ENCODE data around the gene AASDH. TPM values are rescaled to one million over a fixed set of nuclear protein-coding genes. Genes with fewer than 3 reads are reported as not detected.

The AASDH gene
- total RNA-seq, 1 experiment from 2014 or later, result 11.5 TPM

DNA sequence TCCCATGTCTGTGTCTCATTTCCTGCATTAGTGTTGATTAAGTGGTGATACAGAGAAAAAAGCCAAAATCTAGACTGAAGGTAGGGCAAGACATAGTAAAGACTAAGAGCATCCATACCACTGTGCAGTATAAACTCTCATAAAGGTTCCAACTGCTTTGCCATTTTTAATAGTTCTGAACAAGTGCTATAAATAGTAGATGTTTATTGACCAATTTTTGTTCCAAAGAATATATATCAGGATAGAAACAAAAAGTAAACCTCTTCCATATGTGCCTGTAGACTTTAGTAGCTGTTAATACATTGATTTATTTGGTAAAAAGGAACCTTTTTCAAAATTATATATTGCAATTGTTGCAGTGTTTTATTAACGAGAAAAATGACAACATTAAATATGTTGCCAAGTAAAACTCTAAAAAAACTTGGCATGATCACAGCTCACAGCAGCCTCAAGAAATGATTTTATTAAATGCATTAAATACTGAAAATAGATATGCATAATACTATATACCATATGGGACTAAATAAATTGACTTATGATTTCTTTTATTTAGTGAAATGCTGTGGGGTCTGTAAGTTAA lies 22.3 kb upstream of the AASDH start:
- no peaks in the 10 kb centered on the region for H3K27me3 ChIP-seq (ENCODE audit: insufficient read depth, low read depth)
- peak overlapping the region; percentile 69 for H3K27ac ChIP-seq
- H3K9me3 ChIP-seq (ENCODE audit: insufficient read depth, low read depth), result no peaks in the 10 kb centered on the region
- peaks cover 16% of the 10 kb centered on the region for H3F3A ChIP-seq (ENCODE audit: insufficient read depth, low read depth)
- H3K79me2 ChIP-seq (ENCODE audit: low read depth), result peaks cover 52% of the 10 kb centered on the region
- intact Hi-C loops (cut with micrococcal nuclease; ENCODE audit: unreplicated experiment), result loop anchor here (2.0 kb wide), 1 partner anchor 25 kb away; the partner anchor contains the start of gene PPAT
- no peak for DNase-seq
- peak overlapping the region; percentile 80 for H3K4me2 ChIP-seq
- no peaks in the 10 kb centered on the region for H3K9me2 ChIP-seq (ENCODE audit: insufficient read depth)
- no peaks in the 10 kb centered on the region for H3K36me3 ChIP-seq (ENCODE audit: low read depth)
- POLR2A ChIA-PET (ENCODE audit: unreplicated experiment), result interaction anchor here (0.5 to 1.1 kb wide), 4 partner anchors 22 to 1239 kb away, joined by 3 to 5 read pairs (median 3); partner anchors contain the start of gene AASDH
- CTCF ChIA-PET, result no interaction called here
- H4K20me1 ChIP-seq (ENCODE audit: insufficient read depth), result peaks cover 5% of the 10 kb centered on the region; the same call in 1 of the 2 replicates
- peaks cover 29% of the 10 kb centered on the region for H3K4me1 ChIP-seq (replicated peaks; ENCODE audit: insufficient read depth)
- no peak for TF ChIP-seq CTCF (conservative IDR thresholded peaks at IDR 0.05)
- no peak for TF ChIP-seq EZH2 (IDR thresholded peaks at IDR 0.05; ENCODE audit: low read depth)
- peak overlapping the region; percentile 13; the same call in 1 of the 2 replicates for H3K4me3 ChIP-seq
- BruUV-seq (replicated peaks), result no TSS peak
- no peak overlapping the region for H2AFZ ChIP-seq

GRCh38 chr4:56408978-56409377 lies 21.7 kb upstream of the AASDH start:
- Histone ChIP-seq H3K79me2 (ENCODE audit: low read depth) (peaks cover 47% of the 10 kb centered on the region), H3K27me3 (ENCODE audit: insufficient read depth, low read depth) (no peaks in the 10 kb centered on the region)

DNA sequence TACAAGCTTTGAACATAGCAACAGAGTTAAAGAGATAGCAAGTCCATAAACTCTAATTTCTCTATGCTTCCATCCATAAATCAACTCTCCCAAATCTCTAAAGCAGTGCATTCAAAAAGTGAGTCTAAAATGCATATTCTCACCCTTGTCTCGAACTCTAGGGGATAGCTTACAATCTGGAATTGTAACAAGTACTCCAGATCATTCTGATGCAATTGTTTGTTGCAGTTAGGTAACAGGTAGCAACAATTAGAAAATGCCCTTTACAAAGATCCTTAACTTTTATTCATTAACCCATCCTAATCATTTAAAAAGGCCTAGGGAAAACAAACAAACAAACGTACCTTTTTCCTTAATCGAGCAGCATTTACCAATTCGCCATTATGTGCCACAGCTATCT lies 18.9 kb upstream of the AASDH start:
- Histone ChIP-seq H3K27me3 (ENCODE audit: insufficient read depth, low read depth) (no peaks in the 10 kb centered on the region), H3K9me2 (ENCODE audit: insufficient read depth) (no peaks in the 10 kb centered on the region), H3K4me1 (replicated peaks; ENCODE audit: insufficient read depth) (peaks cover 22% of the 10 kb centered on the region), H3K4me3 (no peak overlapping the region), H3F3A (ENCODE audit: insufficient read depth, low read depth) (peaks cover 16% of the 10 kb centered on the region), H3K27ac (no peak overlapping the region), H4K20me1 (ENCODE audit: insufficient read depth) (peaks cover 5% of the 10 kb centered on the region; the same call in 1 of the 2 replicates), H3K4me2 (no peak overlapping the region), H3K9me3 (ENCODE audit: insufficient read depth, low read depth) (no peaks in the 10 kb centered on the region), H3K79me2 (ENCODE audit: low read depth) (peaks cover 29% of the 10 kb centered on the region), H3K36me3 (ENCODE audit: low read depth) (peaks cover 2% of the 10 kb centered on the region; the same call in 1 of the 2 replicates), H2AFZ (no peak overlapping the region)
- TF ChIP-seq CTCF (conservative IDR thresholded peaks at IDR 0.05), result no peak
- no peak for TF ChIP-seq EZH2 (IDR thresholded peaks at IDR 0.05; ENCODE audit: low read depth)
- no TSS peak for BruUV-seq (replicated peaks)
- CTCF ChIA-PET, result no interaction called here
- POLR2A ChIA-PET (ENCODE audit: unreplicated experiment), result interaction anchor here (0.7 kb wide), 1 partner anchor 15 kb away, joined by 3 read pairs; no protein-coding TSS in a partner anchor
- DNase-seq, result no peak
- intact Hi-C loops (cut with micrococcal nuclease; ENCODE audit: unreplicated experiment), result no loop called here

More at GRCh38 chr4:56408978-56409377, 21.7 kb upstream of the AASDH start:
- POLR2A ChIA-PET (ENCODE audit: unreplicated experiment), result interaction anchor here (0.7 kb wide), 1 partner anchor 16 kb away, joined by 21 read pairs; no protein-coding TSS in a partner anchor
- H2AFZ ChIP-seq, result no peak overlapping the region
- DNase-seq, result no peak
- CTCF ChIA-PET, result no interaction called here
- peaks cover 29% of the 10 kb centered on the region for H3K4me1 ChIP-seq (replicated peaks; ENCODE audit: insufficient read depth)
- TF ChIP-seq EZH2 (IDR thresholded peaks at IDR 0.05; ENCODE audit: low read depth) (no peak), CTCF (conservative IDR thresholded peaks at IDR 0.05) (no peak)
- H3K4me2 ChIP-seq, result no peak overlapping the region
- peaks cover 5% of the 10 kb centered on the region; the same call in 1 of the 2 replicates for H4K20me1 ChIP-seq (ENCODE audit: insufficient read depth)
- H3K9me3 ChIP-seq (ENCODE audit: insufficient read depth, low read depth), result no peaks in the 10 kb centered on the region
- H3F3A ChIP-seq (ENCODE audit: insufficient read depth, low read depth), result peaks cover 16% of the 10 kb centered on the region
- no peak overlapping the region for H3K4me3 ChIP-seq
- H3K27ac ChIP-seq, result no peak overlapping the region
- intact Hi-C loops (cut with micrococcal nuclease; ENCODE audit: unreplicated experiment), result no loop called here
- H3K36me3 ChIP-seq (ENCODE audit: low read depth), result no peaks in the 10 kb centered on the region
- BruUV-seq (replicated peaks), result no TSS peak
- no peaks in the 10 kb centered on the region for H3K9me2 ChIP-seq (ENCODE audit: insufficient read depth)
